Measurements from ENCODE around the gene IKZF1.

DNA sequence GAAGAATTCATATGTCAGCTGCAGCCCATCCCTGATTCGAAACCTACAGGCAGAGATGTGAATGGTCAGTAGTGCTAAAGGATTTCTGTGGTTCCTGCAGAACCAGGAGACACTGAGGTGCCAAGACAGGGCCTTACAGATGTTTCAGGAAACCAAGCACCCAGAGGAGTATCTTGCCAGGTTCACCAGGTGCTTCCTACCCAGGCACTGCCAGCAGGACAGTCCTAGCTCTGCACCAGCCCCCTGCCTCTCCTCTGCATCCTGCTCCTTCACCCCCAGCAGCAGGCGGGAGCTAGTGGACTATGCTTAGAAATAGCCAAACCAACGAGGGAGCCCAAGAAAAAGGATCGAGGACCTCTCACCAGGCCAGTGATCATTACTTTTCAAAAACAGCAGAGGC lies 4.2 kb upstream of the IKZF1 start:
- TF ChIP-seq, protein P1, sequence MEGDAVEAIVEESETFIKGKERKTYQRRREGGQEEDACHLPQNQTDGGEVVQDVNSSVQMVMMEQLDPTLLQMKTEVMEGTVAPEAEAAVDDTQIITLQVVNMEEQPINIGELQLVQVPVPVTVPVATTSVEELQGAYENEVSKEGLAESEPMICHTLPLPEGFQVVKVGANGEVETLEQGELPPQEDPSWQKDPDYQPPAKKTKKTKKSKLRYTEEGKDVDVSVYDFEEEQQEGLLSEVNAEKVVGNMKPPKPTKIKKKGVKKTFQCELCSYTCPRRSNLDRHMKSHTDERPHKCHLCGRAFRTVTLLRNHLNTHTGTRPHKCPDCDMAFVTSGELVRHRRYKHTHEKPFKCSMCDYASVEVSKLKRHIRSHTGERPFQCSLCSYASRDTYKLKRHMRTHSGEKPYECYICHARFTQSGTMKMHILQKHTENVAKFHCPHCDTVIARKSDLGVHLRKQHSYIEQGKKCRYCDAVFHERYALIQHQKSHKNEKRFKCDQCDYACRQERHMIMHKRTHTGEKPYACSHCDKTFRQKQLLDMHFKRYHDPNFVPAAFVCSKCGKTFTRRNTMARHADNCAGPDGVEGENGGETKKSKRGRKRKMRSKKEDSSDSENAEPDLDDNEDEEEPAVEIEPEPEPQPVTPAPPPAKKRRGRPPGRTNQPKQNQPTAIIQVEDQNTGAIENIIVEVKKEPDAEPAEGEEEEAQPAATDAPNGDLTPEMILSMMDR (IDR thresholded peaks at IDR 0.05): no peak
- TF ChIP-seq, protein P2, sequence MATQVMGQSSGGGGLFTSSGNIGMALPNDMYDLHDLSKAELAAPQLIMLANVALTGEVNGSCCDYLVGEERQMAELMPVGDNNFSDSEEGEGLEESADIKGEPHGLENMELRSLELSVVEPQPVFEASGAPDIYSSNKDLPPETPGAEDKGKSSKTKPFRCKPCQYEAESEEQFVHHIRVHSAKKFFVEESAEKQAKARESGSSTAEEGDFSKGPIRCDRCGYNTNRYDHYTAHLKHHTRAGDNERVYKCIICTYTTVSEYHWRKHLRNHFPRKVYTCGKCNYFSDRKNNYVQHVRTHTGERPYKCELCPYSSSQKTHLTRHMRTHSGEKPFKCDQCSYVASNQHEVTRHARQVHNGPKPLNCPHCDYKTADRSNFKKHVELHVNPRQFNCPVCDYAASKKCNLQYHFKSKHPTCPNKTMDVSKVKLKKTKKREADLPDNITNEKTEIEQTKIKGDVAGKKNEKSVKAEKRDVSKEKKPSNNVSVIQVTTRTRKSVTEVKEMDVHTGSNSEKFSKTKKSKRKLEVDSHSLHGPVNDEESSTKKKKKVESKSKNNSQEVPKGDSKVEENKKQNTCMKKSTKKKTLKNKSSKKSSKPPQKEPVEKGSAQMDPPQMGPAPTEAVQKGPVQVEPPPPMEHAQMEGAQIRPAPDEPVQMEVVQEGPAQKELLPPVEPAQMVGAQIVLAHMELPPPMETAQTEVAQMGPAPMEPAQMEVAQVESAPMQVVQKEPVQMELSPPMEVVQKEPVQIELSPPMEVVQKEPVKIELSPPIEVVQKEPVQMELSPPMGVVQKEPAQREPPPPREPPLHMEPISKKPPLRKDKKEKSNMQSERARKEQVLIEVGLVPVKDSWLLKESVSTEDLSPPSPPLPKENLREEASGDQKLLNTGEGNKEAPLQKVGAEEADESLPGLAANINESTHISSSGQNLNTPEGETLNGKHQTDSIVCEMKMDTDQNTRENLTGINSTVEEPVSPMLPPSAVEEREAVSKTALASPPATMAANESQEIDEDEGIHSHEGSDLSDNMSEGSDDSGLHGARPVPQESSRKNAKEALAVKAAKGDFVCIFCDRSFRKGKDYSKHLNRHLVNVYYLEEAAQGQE (IDR thresholded peaks at IDR 0.05; ENCODE audit: insufficient read depth in 1 of 2, low read depth in 2 of 2, low read length in 1 of 2): no peak
- no peak for TF ChIP-seq TCF7L2 (IDR thresholded peaks at IDR 0.05; ENCODE audit: low read depth, low read length)
- no peak for TF ChIP-seq POLR2AphosphoS5 (IDR thresholded peaks at IDR 0.05; ENCODE audit: low read depth, low read length)
- TF ChIP-seq SIN3A (IDR thresholded peaks at IDR 0.05; ENCODE audit: borderline replicate concordance, insufficient read depth, low read depth, low read length): no peak
